ENCODE results near the gene DDX46. TPM values are rescaled to one million over a fixed set of nuclear protein-coding genes. Genes with fewer than 3 reads are reported as not detected.

DDX46 gene
- polyA plus RNA-seq, 4 donors = 17.0 to 53.9 (median 20.3) TPM

GRCh38 chr5:134818776-134819175, 60.2 kb downstream of the DDX46 start:
- H3K9me3 ChIP-seq (ENCODE audit: control insufficient read depth in 2 of 2, insufficient read depth in 1 of 2, low read depth in 1 of 2, low read length in 1 of 2) = no peaks in the 10 kb centered on the region
- FAIRE-seq (no peak), DNase-seq (no peak)
- no peak overlapping the region for H3K27ac ChIP-seq (ENCODE audit: low read depth in 1 of 3, low read length in 2 of 3)
- H3K27me3 ChIP-seq (ENCODE audit: control insufficient read depth in 3 of 3, insufficient read depth in 3 of 3, low read length in 3 of 3) = no peaks in the 10 kb centered on the region
- peaks cover 9 to 49% (median 12%) of the 10 kb centered on the region in 3 donors for H3K36me3 ChIP-seq (ENCODE audit: control insufficient read depth in 3 of 3, insufficient read depth in 2 of 3, low read depth in 1 of 3, low read length in 3 of 3)
- 69 to 80% (median 78%) methylated on average over 4 of the region's 4 CpGs for WGBS, 3 donors
- no peaks in the 10 kb centered on the region for H3K4me1 ChIP-seq (ENCODE audit: control insufficient read depth in 3 of 3, insufficient read depth in 2 of 3, low read depth in 1 of 3, low read length in 2 of 3)
- H3K4me3 ChIP-seq (ENCODE audit: low read depth in 1 of 3, low read length in 3 of 3) = no peak overlapping the region

- H3K4me1 ChIP-seq (ENCODE audit: control insufficient read depth in 3 of 3, insufficient read depth in 2 of 3, low read depth in 1 of 3, low read length in 2 of 3) = no peaks in the 10 kb centered on the region
- H3K9me3 ChIP-seq (ENCODE audit: control insufficient read depth in 2 of 2, insufficient read depth in 1 of 2, low read depth in 1 of 2, low read length in 1 of 2) = no peaks in the 10 kb centered on the region
- no peak overlapping the region for H3K4me3 ChIP-seq (ENCODE audit: low read depth in 1 of 3, low read length in 3 of 3)
- FAIRE-seq (no peak), DNase-seq (no peak)
- H3K27ac ChIP-seq (ENCODE audit: low read depth in 1 of 3, low read length in 2 of 3) = no peak overlapping the region
- peaks cover 9 to 52% (median 12%) of the 10 kb centered on the region in 3 donors for H3K36me3 ChIP-seq (ENCODE audit: control insufficient read depth in 3 of 3, insufficient read depth in 2 of 3, low read depth in 1 of 3, low read length in 3 of 3)
- H3K27me3 ChIP-seq (ENCODE audit: control insufficient read depth in 3 of 3, insufficient read depth in 3 of 3, low read length in 3 of 3) = no peaks in the 10 kb centered on the region
- 89 to 95% (median 90%) methylated on average over 4 of the region's 4 CpGs for WGBS, 3 donors
Observed at GRCh38 chr5:134819407-134819963, 60.9 kb downstream of the DDX46 start.

- Histone ChIP-seq H3K4me3 (ENCODE audit: low read depth in 1 of 3, low read length in 3 of 3) (no peak overlapping the region), H3K27me3 (ENCODE audit: control insufficient read depth in 3 of 3, insufficient read depth in 3 of 3, low read length in 3 of 3) (no peaks in the 10 kb centered on the region), H3K27ac (ENCODE audit: low read depth in 1 of 3, low read length in 2 of 3) (no peak overlapping the region), H3K36me3 (ENCODE audit: control insufficient read depth in 3 of 3, insufficient read depth in 2 of 3, low read depth in 1 of 3, low read length in 3 of 3) (peaks cover 11 to 49% (median 12%) of the 10 kb centered on the region in 3 donors), H3K4me1 (ENCODE audit: control insufficient read depth in 3 of 3, insufficient read depth in 2 of 3, low read depth in 1 of 3, low read length in 2 of 3) (no peaks in the 10 kb centered on the region), H3K9me3 (ENCODE audit: control insufficient read depth in 2 of 2, insufficient read depth in 1 of 2, low read depth in 1 of 2, low read length in 1 of 2) (no peaks in the 10 kb centered on the region)
- WGBS, 3 donors = 87 to 90% (median 88%) methylated on average over 7 of the region's 7 CpGs
- no peak for DNase-seq
- FAIRE-seq = no peak
Observed at GRCh38 chr5:134821841-134822240, 63.3 kb downstream of the DDX46 start.

GRCh38 chr5:134824681-134825080, 66.1 kb downstream of the DDX46 start:
- peaks cover 9 to 41% (median 9%) of the 10 kb centered on the region in 3 donors for H3K36me3 ChIP-seq (ENCODE audit: control insufficient read depth in 3 of 3, insufficient read depth in 2 of 3, low read depth in 1 of 3, low read length in 3 of 3)
- FAIRE-seq = no peak

GRCh38 chr5:134825212-134825611, 66.6 kb downstream of the DDX46 start:
- WGBS, 3 donors = 91 to 95% (median 91%) methylated on average over 7 of the region's 7 CpGs
- no peak for FAIRE-seq
- Histone ChIP-seq H3K9me3 (ENCODE audit: control insufficient read depth in 2 of 2, insufficient read depth in 1 of 2, low read depth in 1 of 2, low read length in 1 of 2) (no peaks in the 10 kb centered on the region), H3K4me3 (ENCODE audit: low read depth in 1 of 3, low read length in 3 of 3) (no peak overlapping the region), H3K27ac (ENCODE audit: low read depth in 1 of 3, low read length in 2 of 3) (no peak overlapping the region), H3K27me3 (ENCODE audit: control insufficient read depth in 3 of 3, insufficient read depth in 3 of 3, low read length in 3 of 3) (no peaks in the 10 kb centered on the region), H3K36me3 (ENCODE audit: control insufficient read depth in 3 of 3, insufficient read depth in 2 of 3, low read depth in 1 of 3, low read length in 3 of 3) (peaks cover 9 to 37% (median 9%) of the 10 kb centered on the region in 3 donors), H3K4me1 (ENCODE audit: control insufficient read depth in 3 of 3, insufficient read depth in 2 of 3, low read depth in 1 of 3, low read length in 2 of 3) (no peaks in the 10 kb centered on the region)
- no peak for DNase-seq

More at GRCh38 chr5:134824681-134825080, 66.1 kb downstream of the DDX46 start:
- Histone ChIP-seq H3K4me1 (ENCODE audit: control insufficient read depth in 3 of 3, insufficient read depth in 2 of 3, low read depth in 1 of 3, low read length in 2 of 3) (no peaks in the 10 kb centered on the region), H3K27me3 (ENCODE audit: control insufficient read depth in 3 of 3, insufficient read depth in 3 of 3, low read length in 3 of 3) (no peaks in the 10 kb centered on the region), H3K4me3 (ENCODE audit: low read depth in 1 of 3, low read length in 3 of 3) (no peak overlapping the region), H3K27ac (ENCODE audit: low read depth in 1 of 3, low read length in 2 of 3) (no peak overlapping the region), H3K9me3 (ENCODE audit: control insufficient read depth in 2 of 2, insufficient read depth in 1 of 2, low read depth in 1 of 2, low read length in 1 of 2) (no peaks in the 10 kb centered on the region)
- DNase-seq = no peak
- WGBS, 3 donors = 98 to 100% (median 100%) methylated on average over 1 of the region's 1 CpG

GRCh38 chr5:134833340-134834032, 74.9 kb downstream of the DDX46 start:
- 85 to 93% (median 91%) methylated on average over 3 of the region's 3 CpGs for WGBS, 3 donors
- Histone ChIP-seq H3K27ac (ENCODE audit: low read depth in 1 of 3, low read length in 2 of 3) (no peak overlapping the region), H3K4me1 (ENCODE audit: control insufficient read depth in 3 of 3, insufficient read depth in 2 of 3, low read depth in 1 of 3, low read length in 2 of 3) (no peaks in the 10 kb centered on the region), H3K36me3 (ENCODE audit: control insufficient read depth in 3 of 3, insufficient read depth in 2 of 3, low read depth in 1 of 3, low read length in 3 of 3) (peaks cover 0 to 44% (median 0%) of the 10 kb centered on the region in 3 donors), H3K27me3 (ENCODE audit: control insufficient read depth in 3 of 3, insufficient read depth in 3 of 3, low read length in 3 of 3) (no peaks in the 10 kb centered on the region), H3K4me3 (ENCODE audit: low read depth in 1 of 3, low read length in 3 of 3) (no peak overlapping the region), H3K9me3 (ENCODE audit: control insufficient read depth in 2 of 2, insufficient read depth in 1 of 2, low read depth in 1 of 2, low read length in 1 of 2) (no peaks in the 10 kb centered on the region)
- no peak for FAIRE-seq
- no peak for DNase-seq

- WGBS, 3 donors = 94 to 97% (median 95%) methylated on average over 2 of the region's 2 CpGs
- Histone ChIP-seq H3K9me3 (ENCODE audit: control insufficient read depth in 2 of 2, insufficient read depth in 1 of 2, low read depth in 1 of 2, low read length in 1 of 2) (no peaks in the 10 kb centered on the region), H3K27ac (ENCODE audit: low read depth in 1 of 3, low read length in 2 of 3) (no peak overlapping the region), H3K27me3 (ENCODE audit: control insufficient read depth in 3 of 3, insufficient read depth in 3 of 3, low read length in 3 of 3) (no peaks in the 10 kb centered on the region), H3K4me3 (ENCODE audit: low read depth in 1 of 3, low read length in 3 of 3) (no peak overlapping the region), H3K36me3 (ENCODE audit: control insufficient read depth in 3 of 3, insufficient read depth in 2 of 3, low read depth in 1 of 3, low read length in 3 of 3) (peaks cover 0 to 57% (median 0%) of the 10 kb centered on the region in 3 donors), H3K4me1 (ENCODE audit: control insufficient read depth in 3 of 3, insufficient read depth in 2 of 3, low read depth in 1 of 3, low read length in 2 of 3) (no peaks in the 10 kb centered on the region)
- DNase-seq (no peak), FAIRE-seq (no peak)
Observed at GRCh38 chr5:134835623-134836022, 77.0 kb downstream of the DDX46 start.

- FAIRE-seq (no peak), DNase-seq (peak; percentile 17 to 77)
- Histone ChIP-seq H3K27me3 (ENCODE audit: control insufficient read depth in 3 of 3, insufficient read depth in 3 of 3, low read length in 3 of 3) (no peaks in the 10 kb centered on the region), H3K36me3 (ENCODE audit: control insufficient read depth in 3 of 3, insufficient read depth in 2 of 3, low read depth in 1 of 3, low read length in 3 of 3) (peaks cover 0 to 54% (median 0%) of the 10 kb centered on the region in 3 donors), H3K9me3 (ENCODE audit: control insufficient read depth in 2 of 2, insufficient read depth in 1 of 2, low read depth in 1 of 2, low read length in 1 of 2) (no peaks in the 10 kb centered on the region), H3K4me1 (ENCODE audit: control insufficient read depth in 3 of 3, insufficient read depth in 2 of 3, low read depth in 1 of 3, low read length in 2 of 3) (no peaks in the 10 kb centered on the region), H3K4me3 (ENCODE audit: low read depth in 1 of 3, low read length in 3 of 3) (no peak overlapping the region), H3K27ac (ENCODE audit: low read depth in 1 of 3, low read length in 2 of 3) (no peak overlapping the region)
- WGBS, 3 donors = 13 to 50% (median 41%) methylated on average over 3 of the region's 3 CpGs
Observed at GRCh38 chr5:134837530-134838181, 79.1 kb downstream of the DDX46 start.

Measured in small intestine (tissue), 7 donors.